ENCODE results near the gene SV2B.
"Not testable (repeated sequence)": the region's sequence is repeated elsewhere in the genome, so short reads cannot be mapped to it uniquely, and the experiment has no call there.

The SV2B gene

GRCh38 chr15:91302588-91303439 is 202.8 kb downstream of the SV2B start:
- no peak for DNase-seq (ENCODE audit: extremely low read depth in 1 of 2, low read depth in 1 of 2)

- no peak for DNase-seq (ENCODE audit: extremely low read depth in 1 of 2, low read depth in 1 of 2)
Measured at GRCh38 chr15:91304210-91304609, 204.2 kb downstream of the SV2B start.

- DNase-seq (ENCODE audit: extremely low read depth in 1 of 2, low read depth in 1 of 2), result no peak
Measured at GRCh38 chr15:91304786-91305185, 204.7 kb downstream of the SV2B start.

- DNase-seq (ENCODE audit: extremely low read depth in 1 of 2, low read depth in 1 of 2), result no peak
Measured at GRCh38 chr15:91306144-91306543, 206.1 kb downstream of the SV2B start.

GRCh38 chr15:91307601-91308000 is 207.5 kb downstream of the SV2B start:
- DNase-seq (ENCODE audit: extremely low read depth in 1 of 2, low read depth in 1 of 2), result no peak

GRCh38 chr15:91308199-91308598 is 208.1 kb downstream of the SV2B start:
- DNase-seq (ENCODE audit: extremely low read depth in 1 of 2, low read depth in 1 of 2), result no peak

- DNase-seq (ENCODE audit: extremely low read depth in 1 of 2, low read depth in 1 of 2), result peak in 1 of 2 donors; percentile 20
Measured at GRCh38 chr15:91308855-91309254, 208.8 kb downstream of the SV2B start.

GRCh38 chr15:91311986-91312385 is 211.9 kb downstream of the SV2B start:
- DNase-seq (ENCODE audit: extremely low read depth in 1 of 2, low read depth in 1 of 2), result no peak

GRCh38 chr15:91316126-91316525 is 216.1 kb downstream of the SV2B start:
- DNase-seq (ENCODE audit: extremely low read depth in 1 of 2, low read depth in 1 of 2), result no peak

- DNase-seq (ENCODE audit: extremely low read depth in 1 of 2, low read depth in 1 of 2), result no peak
Measured at GRCh38 chr15:91318516-91318915, 218.5 kb downstream of the SV2B start.

- DNase-seq (ENCODE audit: extremely low read depth in 1 of 2, low read depth in 1 of 2), result no peak
Measured at GRCh38 chr15:91318931-91319330, 218.9 kb downstream of the SV2B start.

- no peak for DNase-seq (ENCODE audit: extremely low read depth in 1 of 2, low read depth in 1 of 2)
Measured at GRCh38 chr15:91319371-91320059, 219.5 kb downstream of the SV2B start.

GRCh38 chr15:91320101-91320500 is 220.0 kb downstream of the SV2B start:
- DNase-seq (ENCODE audit: extremely low read depth in 1 of 2, low read depth in 1 of 2), result no peak

- no peak for DNase-seq (ENCODE audit: extremely low read depth in 1 of 2, low read depth in 1 of 2)
Measured at GRCh38 chr15:91329914-91330313, 229.9 kb downstream of the SV2B start.

- DNase-seq (ENCODE audit: extremely low read depth in 1 of 2, low read depth in 1 of 2), result no peak
Measured at GRCh38 chr15:91331581-91331980, 231.5 kb downstream of the SV2B start.

- DNase-seq (ENCODE audit: extremely low read depth in 1 of 2, low read depth in 1 of 2), result no peak
Measured at GRCh38 chr15:91335702-91336101, 235.6 kb downstream of the SV2B start.

GRCh38 chr15:91336687-91337086 is 236.6 kb downstream of the SV2B start:
- no peak for DNase-seq (ENCODE audit: extremely low read depth in 1 of 2, low read depth in 1 of 2)

GRCh38 chr15:91338766-91339165 is 238.7 kb downstream of the SV2B start:
- DNase-seq (ENCODE audit: extremely low read depth in 1 of 2, low read depth in 1 of 2), result no peak

- no peak for DNase-seq (ENCODE audit: extremely low read depth in 1 of 2, low read depth in 1 of 2)
Measured at GRCh38 chr15:91342097-91342496, 242.0 kb downstream of the SV2B start.

GRCh38 chr15:91344912-91345311 is 244.9 kb downstream of the SV2B start:
- not testable (repeated sequence) for DNase-seq (ENCODE audit: extremely low read depth in 1 of 2, low read depth in 1 of 2)

GRCh38 chr15:91345736-91346135 is 245.7 kb downstream of the SV2B start:
- DNase-seq (ENCODE audit: extremely low read depth in 1 of 2, low read depth in 1 of 2), result no peak

GRCh38 chr15:91346259-91346658 is 246.2 kb downstream of the SV2B start:
- DNase-seq (ENCODE audit: extremely low read depth in 1 of 2, low read depth in 1 of 2), result no peak

All from stimulated activated CD8-positive, alpha-beta memory T cell treated with anti-CD3 and anti-CD28 coated beads, Interleukin-7, amount 100 ng/mL, for 48 hours (primary cell).